KBM-7 (cell line): Measurements from ENCODE around the gene GPR35.

Experiments used
- DNase-seq: peaks from one replicate; pipeline ENCODE4 v3.0.0-alpha.2; 2015
- in situ Hi-C: fragments of 300-500 bp; cut with MboI; formaldehyde crosslinking; loops from 2 replicates; pipeline ENCODE4 v1.14.3; 2020; ENCODE audit warnings: low sequenced_read_pairs, low pct_unique_long_range_greater_than_20kb, mixed read lengths

GPR35 gene

GRCh38 chr2:240624950-240625621 is at the start of gene GPR35:
Gene GPR35 (plus strand): TSS chr2:240625480. CDS start chr2:240629953, 4,473 bp downstream.
- peak; percentile 86 for DNase-seq
- in situ Hi-C loops = no loop called here

GRCh38 chr2:240576036-240576435 is 49.2 kb upstream of the GPR35 start:
- in situ Hi-C loops = no loop called here
- no peak for DNase-seq

DNA sequence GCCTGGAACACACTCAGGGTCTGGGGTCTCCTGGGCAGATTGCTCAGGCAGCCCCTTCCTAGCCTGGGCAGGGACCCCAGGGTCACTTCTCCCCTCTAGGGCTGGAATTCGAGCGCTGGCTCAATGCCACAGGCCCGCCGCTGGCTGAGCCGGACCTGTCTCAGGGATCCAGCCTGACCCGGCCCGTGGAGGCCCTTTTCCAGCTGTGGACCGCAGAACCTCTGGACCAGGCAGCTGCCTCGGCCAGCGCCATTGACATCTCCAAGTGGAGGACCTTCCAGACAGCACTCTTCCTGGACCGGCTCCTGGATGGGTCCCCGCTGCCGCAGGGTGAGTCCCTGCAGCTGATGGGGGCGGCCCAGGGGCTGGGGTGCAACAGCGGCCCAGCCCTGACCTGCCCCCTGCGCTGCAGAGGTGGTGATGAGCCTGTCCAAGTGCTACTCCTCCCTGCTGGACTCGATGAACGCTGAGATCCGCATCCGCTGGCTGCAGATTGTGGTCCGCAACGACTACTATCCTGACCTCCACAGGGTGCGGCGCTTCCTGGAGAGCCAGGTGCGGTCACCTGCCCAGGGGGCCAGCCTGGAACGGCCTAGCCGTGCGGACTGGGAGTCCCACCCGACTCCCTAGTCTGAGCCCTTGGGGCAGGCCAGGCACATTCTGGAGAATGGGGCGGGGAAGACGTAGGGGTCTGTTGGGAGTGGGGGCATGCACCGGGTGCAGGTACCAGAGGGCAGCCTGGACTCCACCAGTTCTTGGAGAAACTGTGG is 48.7 kb upstream of the GPR35 start:
- no peak for DNase-seq
- in situ Hi-C loops = no loop called here

DNA sequence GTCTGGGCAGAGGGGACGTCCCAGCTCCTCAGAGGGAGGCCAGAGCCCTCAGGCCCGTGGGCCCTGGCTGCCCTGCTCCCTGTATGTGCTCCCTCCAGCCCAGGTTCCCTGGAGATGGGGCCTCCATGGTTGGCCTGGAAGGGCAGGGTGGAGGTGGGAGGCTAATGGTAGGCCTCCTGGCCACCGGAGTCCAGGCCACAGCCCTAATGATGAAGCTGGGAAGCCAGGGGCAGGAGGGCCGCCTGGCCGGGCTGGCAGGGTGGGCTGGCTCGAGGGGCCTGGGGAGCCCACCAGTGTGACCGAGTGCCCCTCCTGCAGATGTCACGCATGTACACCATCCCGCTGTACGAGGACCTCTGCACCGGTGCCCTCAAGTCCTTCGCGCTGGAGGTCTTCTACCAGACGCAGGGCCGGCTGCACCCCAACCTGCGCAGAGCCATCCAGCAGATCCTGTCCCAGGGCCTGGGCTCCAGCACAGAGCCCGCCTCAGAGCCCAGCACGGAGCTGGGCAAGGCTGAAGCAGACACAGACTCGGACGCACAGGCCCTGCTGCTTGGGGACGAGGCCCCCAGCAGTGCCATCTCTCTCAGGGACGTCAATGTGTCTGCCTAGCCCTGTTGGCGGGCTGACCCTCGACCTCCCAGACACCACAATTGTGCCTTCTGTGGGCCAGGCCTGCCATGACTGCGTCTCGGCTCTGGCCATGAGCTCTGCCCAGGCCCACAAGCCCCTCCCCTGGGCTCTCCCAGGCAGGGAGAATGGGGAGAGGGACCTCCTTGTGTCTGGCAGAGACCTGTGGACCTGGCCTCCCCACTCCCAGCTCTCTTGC is 47.8 kb upstream of the GPR35 start:
- in situ Hi-C loops = no loop called here

DNA sequence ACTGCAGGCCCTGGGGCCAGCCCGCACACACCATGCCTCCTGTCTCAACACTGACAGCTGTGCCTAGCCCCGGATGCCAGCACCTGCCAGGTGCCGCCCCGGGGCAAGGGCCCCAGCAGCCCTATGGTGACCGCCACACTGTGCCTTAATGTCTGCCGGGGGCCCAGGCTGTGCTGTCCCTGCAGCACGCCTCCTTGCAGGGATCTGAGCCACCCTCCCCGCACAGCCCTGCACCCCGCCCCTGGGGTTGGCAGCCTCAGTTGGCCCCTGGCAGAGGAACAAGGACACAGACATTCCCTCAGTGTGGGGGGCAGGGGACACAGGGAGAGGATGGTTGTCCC is 47.2 kb upstream of the GPR35 start:
- in situ Hi-C loops = no loop called here
- DNase-seq = no peak

More for the DNA sequence above, 47.8 kb upstream of the GPR35 start:
- no peak for DNase-seq

- DNase-seq = no peak
- in situ Hi-C loops = no loop called here
Observed at GRCh38 chr2:240578488-240578887, 46.8 kb upstream of the GPR35 start.

GRCh38 chr2:240579071-240579762 is 46.1 kb upstream of the GPR35 start:
- in situ Hi-C loops = no loop called here
- no peak for DNase-seq

GRCh38 chr2:240579771-240580614 is 45.3 kb upstream of the GPR35 start:
- in situ Hi-C loops = no loop called here

GRCh38 chr2:240581811-240582210 is 43.5 kb upstream of the GPR35 start:
- no peak for DNase-seq
- in situ Hi-C loops = no loop called here

More at GRCh38 chr2:240579771-240580614, 45.3 kb upstream of the GPR35 start:
- DNase-seq = peak; percentile 72

DNA sequence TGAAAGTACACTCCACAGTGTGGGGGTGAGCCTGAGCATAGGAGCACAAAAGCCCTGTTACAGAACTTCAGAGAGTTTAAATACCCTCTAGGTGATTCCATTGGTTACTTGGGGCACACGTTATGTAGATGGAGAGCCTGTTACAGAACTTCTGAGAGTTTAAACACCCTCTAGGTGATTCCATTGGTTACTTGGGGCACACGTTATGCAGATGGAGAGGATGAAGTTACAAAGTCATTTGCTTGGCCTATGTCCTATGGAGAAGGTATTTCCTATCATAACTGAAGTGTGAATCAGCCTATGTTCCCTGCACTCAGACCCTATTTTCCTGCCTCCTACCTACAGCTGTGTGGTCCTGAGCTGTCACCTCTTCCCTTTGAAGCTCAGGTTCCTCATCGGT is 42.5 kb upstream of the GPR35 start:
- in situ Hi-C loops = no loop called here
- no peak for DNase-seq

- in situ Hi-C loops = no loop called here
- DNase-seq = no peak
Observed at GRCh38 chr2:240583774-240584173, 41.5 kb upstream of the GPR35 start.

GRCh38 chr2:240584486-240585031 is 40.7 kb upstream of the GPR35 start:
- in situ Hi-C loops = no loop called here
- peak; percentile 98 for DNase-seq

DNA sequence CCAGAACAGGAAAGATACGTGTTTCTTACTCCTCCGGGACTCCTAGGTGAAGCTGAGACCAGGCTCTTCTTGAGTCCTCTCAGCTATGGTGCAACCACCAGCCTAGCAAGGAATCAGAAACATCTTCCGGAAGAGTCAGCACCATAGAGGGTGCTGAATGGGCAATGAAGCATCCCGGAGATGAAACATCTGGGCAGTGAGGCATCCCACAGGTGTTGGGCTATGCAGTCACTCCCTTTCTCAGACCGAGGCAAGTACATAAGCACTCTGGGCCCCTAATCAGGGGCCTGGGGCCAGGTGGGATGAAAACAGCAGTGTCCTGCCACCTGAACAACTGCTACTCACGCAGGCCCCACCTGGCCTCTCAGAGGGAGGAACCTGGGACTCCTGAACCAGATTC is 40.2 kb upstream of the GPR35 start:
- no peak for DNase-seq
- in situ Hi-C loops = no loop called here

DNA sequence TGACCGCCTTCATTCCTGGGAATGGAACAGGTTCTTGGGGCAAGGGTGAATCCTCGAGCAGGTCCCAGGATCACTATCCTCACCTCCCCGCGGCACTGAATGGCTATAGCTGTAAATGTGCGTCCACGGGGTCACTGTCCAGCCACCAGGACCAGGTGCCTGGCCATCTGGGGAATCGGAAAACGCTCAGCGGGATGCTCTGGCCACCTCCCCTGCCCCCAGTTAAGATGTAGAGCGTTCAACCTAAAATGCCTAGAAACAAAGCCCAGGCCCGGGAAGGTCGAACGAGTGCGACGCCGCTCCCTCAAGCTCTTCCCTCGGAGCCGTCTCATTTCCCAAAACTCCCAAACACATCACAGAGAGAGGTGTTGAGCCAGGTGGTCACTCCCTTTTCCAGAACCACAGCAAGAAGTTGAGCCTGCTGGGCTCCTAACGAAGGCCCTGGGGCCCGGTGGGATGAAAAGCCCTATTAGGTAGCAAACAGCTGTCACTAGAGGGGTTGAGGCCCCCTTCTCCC is 39.5 kb upstream of the GPR35 start:
- in situ Hi-C loops = no loop called here

GRCh38 chr2:240586198-240586918 is 38.9 kb upstream of the GPR35 start, which contains the start of gene CAPN10:
Gene CAPN10 (plus strand): TSS chr2:240586734. CDS start chr2:240586912, 178 bp downstream.
- in situ Hi-C loops = no loop called here
- peak; percentile 95 for DNase-seq

More for the DNA sequence above, 39.5 kb upstream of the GPR35 start:
- no peak for DNase-seq

DNA sequence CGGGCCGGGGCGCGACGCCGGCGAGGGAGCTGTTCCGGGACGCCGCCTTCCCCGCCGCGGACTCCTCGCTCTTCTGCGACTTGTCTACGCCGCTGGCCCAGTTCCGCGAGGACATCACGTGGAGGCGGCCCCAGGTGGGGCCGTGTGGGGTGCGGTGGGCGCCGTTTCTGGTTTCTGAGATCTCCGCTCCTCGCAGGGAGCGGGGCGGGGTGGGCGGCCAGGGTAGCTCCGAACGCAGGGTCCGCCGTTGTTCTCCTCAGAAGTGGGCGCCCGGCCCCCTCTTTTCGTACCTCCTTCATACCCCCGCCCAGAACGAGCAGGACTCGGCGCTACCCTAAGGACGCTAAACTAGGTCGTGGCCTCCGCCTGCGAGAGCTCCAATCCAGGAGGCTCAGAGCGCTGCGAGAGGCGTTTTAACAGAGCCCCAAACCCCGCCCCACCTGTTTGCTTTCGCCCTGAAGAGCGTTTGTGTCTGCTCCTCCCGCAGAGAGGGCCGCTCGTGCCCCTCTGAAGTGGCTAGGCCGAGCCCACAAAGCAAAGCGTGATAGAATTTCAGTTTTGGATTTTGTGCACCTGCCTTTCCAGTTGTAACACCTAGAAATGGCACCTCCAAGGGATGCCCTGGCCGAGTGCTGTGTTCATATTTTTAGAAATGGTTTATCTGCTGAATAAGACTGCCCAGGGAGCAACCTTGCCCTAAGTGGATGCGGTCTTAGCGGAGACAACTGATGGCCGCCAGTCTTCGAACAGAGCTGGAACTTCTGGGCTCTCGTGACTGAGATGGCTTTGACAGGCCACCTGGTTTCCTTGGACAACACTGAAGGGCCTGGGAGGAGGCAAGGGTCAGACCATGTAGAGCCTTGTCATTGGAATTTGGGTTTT is 38.1 kb upstream of the GPR35 start:
- DNase-seq = peak; percentile 45
- in situ Hi-C loops = no loop called here
